ENCODE results near the gene RYR2.

RYR2 gene

GRCh38 chr1:237671262-237671661, 629.3 kb downstream of the RYR2 start:
- TF ChIP-seq CTCF (IDR thresholded peaks at IDR 0.05; ENCODE audit: borderline replicate concordance, insufficient read depth, low read depth, low read length): no peak
- no peak overlapping the region for H3K4me3 ChIP-seq (ENCODE audit: low read depth, low read length)

GRCh38 chr1:237671935-237672334, 630.0 kb downstream of the RYR2 start:
- H3K4me3 ChIP-seq (ENCODE audit: low read depth, low read length): no peak overlapping the region
- no peak for TF ChIP-seq CTCF (IDR thresholded peaks at IDR 0.05; ENCODE audit: borderline replicate concordance, insufficient read depth, low read depth, low read length)

GRCh38 chr1:237672748-237673147, 630.8 kb downstream of the RYR2 start:
- TF ChIP-seq CTCF (IDR thresholded peaks at IDR 0.05; ENCODE audit: borderline replicate concordance, insufficient read depth, low read depth, low read length): no peak
- no peak overlapping the region for H3K4me3 ChIP-seq (ENCODE audit: low read depth, low read length)

GRCh38 chr1:237673631-237674030, 631.6 kb downstream of the RYR2 start:
- TF ChIP-seq CTCF (IDR thresholded peaks at IDR 0.05; ENCODE audit: borderline replicate concordance, insufficient read depth, low read depth, low read length): no peak
- H3K4me3 ChIP-seq (ENCODE audit: low read depth, low read length): no peak overlapping the region

GRCh38 chr1:237677979-237678378, 636.0 kb downstream of the RYR2 start:
- no peak for TF ChIP-seq CTCF (IDR thresholded peaks at IDR 0.05; ENCODE audit: borderline replicate concordance, insufficient read depth, low read depth, low read length)

GRCh38 chr1:237679687-237680086, 637.7 kb downstream of the RYR2 start:
- H3K4me3 ChIP-seq (ENCODE audit: low read depth, low read length): no peak overlapping the region
- no peak for TF ChIP-seq CTCF (IDR thresholded peaks at IDR 0.05; ENCODE audit: borderline replicate concordance, insufficient read depth, low read depth, low read length)

More at GRCh38 chr1:237677979-237678378, 636.0 kb downstream of the RYR2 start:
- no peak overlapping the region for H3K4me3 ChIP-seq (ENCODE audit: low read depth, low read length)

GRCh38 chr1:237681210-237681609, 639.2 kb downstream of the RYR2 start:
- H3K4me3 ChIP-seq (ENCODE audit: low read depth, low read length): no peak overlapping the region
- TF ChIP-seq CTCF (IDR thresholded peaks at IDR 0.05; ENCODE audit: borderline replicate concordance, insufficient read depth, low read depth, low read length): no peak
